Activated naive CD4-positive, alpha-beta T cell (primary cell): Measurements from ENCODE around the gene STK10.

Experiments used
- DNase-seq, 4 experiments: peaks; one replicate each; lab custom pipeline; 2025; lab: John Stamatoyannopoulos, UW

The STK10 gene

DNA sequence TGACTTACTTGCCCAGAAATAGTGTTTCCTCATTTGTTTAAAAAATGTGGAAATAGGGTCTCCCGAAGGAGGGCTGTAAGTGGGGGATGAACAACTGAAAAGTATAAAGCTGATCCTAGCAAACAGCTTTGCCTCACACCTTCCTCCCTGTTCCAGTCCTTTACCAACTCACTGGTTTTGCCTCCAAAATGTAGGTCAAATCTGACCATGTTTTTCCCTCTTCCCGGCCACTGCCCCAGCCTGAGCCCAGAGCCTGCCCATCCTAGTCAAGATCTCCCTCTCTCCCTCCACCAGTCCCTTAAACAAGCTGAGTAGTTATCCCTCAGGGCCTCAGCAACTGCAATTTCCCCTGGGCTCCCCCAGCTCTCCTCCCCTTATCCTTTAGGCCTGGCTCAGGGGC is 99.2 kb downstream of the STK10 start:
- DNase-seq: no peak

DNA sequence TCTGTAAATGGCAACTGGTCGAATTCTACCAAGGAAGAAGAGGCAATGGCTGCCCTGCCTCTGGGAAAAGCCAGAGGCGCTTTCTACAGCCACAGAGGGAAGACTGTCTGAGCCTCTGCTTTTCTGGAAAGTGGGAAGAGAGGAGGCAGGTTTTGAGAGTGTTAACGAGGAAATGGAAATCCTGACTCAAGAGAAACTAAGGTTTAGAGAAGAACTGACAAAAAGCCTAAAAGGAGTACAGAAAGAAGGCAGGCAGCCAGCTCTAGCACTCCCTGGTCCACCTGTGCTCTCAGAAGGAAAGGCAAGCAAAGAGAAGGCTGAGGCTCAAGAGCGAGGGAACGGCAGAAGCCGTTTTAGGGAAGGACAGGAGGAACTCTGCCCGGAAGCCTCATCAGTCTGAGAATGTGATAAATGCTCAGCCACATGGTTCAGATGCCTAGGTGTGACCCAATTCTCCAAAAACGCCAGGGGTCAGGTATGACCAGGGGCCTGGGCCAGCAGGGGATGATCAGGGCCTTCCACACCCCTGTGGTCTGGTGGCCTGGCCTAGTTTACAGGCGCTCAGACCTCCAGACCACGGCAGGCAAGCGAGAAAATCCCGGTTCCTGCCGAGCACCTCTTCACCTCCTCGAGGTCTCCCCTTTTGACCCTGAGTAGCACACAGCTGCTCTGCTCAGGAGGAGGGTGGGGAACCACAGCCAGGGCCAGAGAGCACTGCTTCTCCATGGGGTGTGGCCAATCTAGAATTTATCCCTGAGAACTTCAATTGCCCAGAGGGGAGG is 101.6 kb downstream of the STK10 start:
- no peak for DNase-seq

DNA sequence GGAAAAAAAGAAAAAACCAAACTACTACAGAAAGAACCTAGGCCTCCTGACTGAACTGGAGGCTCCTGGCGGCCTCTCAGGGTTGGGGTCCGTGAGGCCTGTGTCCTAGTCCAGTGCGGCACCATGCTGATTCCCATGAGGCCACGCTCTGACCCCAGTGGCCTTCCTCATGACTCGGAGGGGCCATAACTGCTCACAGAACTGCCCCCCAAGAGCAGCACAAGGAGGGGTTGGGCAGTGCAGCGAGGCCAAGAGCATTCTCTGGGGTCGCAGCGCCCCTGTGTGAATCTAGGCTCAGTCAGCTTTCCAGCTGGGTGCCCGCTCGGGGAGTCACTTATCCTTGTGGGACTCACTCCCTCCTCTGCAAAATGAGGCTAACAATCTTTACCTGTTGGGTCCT is 102.3 kb downstream of the STK10 start:
- DNase-seq: no peak

DNA sequence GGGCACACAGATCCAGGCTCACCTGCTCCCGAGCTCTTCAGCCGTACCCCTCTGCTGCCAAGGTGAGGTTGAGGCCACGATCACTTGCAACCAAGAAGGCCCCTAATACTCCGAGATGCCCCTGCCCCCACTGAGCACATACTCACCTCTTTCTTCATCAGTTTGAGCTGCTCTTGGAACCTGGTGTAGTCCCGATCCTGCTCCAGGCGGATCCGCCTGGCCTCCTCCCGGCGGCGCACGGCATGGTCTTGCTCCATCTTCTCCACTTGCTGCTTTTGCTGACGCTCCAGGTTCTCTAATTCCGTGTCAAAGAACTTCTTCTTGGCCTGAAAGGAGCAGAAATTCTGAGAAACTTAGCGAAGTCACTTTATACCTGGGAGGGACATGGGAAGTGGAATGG is 105.8 kb downstream of the STK10 start:
- DNase-seq: no peak

DNA sequence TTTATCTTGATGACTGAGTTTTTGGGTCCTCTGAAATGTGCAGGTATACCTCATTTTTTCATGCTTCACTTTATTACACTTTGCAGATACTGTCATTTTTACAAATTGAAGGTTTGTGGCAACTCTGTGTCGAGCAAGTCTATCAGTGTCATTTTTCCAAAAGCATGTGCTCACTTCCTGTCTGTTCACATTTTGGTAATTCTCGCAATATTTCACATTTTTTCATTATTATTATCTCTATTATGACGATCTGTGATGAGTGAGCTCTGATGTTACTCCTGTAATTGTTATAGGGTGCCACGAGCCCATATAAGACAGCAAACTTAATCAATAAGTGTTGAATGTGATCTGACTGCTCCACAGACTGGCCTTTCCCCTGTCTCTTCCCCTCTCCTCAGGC is 108.1 kb downstream of the STK10 start:
- DNase-seq: no peak

DNA sequence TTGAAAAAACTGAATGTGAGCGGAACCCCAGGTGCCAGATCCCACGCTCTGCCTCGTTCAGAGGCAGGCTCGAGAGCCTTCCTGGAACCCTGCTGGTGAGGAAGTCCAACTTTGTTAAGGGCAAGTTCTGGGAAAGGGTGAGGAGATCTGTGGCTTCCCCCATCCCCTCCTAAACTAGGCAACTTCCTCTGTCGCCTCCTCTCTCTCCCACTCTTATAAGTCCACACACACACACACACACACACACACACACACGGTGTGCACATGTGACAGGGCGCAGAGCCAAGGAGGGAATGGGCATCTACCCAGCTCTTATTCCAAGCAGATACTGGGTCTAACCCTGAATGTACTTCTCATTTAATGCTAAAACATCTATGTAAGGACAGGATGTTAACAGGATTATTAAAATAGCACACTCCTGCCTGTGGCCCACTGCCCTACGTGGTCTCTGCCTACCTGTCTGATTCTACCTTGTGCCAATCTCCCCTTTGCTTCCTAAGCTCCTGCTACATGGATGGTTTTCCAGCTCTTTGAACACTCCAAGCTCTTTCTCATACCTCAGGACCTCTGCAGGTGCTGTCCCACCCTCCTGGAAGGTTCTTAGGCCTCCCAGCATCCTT is 109.2 kb downstream of the STK10 start:
- DNase-seq: no peak

DNA sequence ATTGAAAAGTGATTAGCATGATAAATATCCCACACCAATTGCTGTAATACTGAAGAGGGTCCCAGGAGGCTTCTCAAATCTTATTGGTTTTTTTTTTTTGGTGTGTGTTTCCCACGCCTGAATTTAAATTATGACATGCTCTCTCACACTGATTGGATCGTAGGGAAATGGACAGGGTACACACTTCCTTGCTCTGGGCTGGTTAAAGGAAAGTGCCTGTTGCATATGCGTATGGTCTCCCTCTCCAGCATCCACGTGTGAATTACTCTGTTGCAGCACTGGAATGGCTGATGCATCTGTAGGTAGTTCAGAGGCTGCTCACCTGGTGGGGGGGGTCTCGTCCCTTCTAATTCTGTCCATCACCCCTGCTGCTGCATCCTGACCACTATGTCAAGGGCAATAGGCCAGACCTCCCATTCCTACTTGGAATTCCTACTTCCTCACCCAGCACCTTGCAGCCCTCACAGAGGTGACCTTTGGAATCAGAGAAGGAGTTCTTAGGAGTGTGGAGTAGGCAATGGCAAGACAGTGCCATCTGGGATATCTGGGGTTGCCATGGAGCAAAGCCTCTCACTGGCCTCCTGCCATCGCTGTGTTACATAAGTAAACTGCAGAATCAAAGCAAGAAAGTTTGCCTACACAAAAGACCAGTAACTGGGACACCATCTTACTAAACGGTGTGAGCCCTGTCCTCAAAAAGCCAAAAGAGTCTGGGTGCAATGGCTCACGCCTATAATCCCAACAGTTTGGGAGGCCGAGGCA is 110.2 kb downstream of the STK10 start:
- DNase-seq: no peak

DNA sequence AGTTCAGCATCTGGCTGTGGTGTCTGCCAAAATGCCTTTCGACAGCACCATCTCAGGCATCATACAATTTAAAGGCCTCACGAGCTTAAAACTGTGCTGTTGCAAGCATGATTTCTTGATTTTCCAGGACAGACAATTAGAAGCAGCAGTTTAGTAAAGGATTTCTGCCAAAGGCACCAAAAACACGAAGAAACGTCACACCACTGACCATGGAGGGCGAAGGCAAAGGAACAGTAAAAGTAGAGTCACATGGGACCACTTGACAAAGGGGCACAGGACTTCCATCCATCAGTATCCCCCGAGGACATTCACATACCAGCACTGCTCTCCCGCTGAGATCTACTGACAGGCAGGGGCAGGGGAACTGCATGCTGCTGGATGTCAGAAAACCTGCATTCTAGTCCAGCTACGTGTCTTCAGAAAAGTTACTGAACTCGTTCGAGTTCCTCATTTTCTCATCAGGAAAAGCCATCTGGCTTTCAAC is 111.2 kb downstream of the STK10 start:
- no peak for DNase-seq

DNA sequence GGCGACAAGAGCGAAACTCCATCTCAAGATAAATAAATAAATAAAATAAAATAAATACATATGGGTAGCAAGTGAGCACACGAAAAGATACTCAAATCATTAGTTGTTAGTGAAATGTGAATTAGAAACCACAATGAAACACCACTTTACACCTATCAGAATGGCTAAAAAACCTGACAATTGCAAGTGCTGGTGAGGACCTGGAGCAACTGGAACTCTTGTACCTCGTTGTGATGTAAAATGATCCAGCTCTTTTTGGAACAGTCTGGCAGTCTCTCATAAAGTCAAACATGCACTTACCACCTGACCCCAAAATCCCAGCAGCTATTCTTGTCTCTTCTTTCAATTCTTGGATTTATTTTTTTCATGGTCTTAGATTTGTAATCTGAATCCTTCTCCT is 112.4 kb downstream of the STK10 start:
- DNase-seq: no peak

DNA sequence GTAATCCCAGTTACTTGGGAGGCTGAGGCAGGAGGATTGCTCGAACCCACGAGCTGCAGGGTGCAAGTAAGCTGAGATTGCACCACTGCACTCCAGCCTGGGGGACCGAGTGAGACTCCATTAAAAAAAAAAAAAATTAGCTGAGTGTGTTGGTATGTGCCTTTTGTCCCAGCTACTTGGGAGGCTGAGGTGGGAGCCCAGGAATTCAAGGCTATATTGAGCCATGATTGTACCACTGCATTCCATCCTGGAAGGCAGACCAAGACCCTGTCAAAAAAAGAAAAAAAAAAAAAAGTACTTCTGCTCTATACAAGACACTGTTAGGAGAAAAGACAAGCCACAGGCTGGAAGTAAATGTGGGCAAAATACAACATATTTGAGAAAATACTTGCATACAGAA is 113.1 kb downstream of the STK10 start:
- DNase-seq: no peak

DNA sequence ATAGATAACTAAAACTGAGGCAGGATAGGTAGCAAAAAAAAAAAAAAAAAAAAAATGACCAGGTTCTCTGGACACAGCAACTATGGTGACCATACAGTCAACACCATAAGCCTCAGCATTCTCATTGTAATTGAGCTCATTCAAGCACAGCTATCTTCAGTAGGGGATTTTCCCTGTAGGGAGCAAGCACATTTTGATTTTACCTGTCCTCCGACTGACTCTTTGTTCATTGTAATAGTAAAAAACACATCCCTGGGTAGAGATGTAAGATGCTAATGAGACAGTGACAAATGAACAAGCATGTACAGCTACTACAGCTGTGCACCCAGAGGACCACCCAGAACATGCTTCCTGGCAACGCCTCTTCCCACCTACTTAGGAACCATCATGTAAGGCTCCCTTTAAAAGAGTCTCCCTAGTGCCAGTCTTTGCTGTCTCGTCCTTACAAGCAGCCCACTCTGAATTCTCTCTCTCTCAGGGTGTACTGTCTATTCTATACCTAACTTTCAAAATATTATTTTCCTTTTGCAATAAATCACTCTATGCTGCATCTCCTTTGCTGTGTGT is 116.6 kb downstream of the STK10 start:
- DNase-seq: no peak

DNA sequence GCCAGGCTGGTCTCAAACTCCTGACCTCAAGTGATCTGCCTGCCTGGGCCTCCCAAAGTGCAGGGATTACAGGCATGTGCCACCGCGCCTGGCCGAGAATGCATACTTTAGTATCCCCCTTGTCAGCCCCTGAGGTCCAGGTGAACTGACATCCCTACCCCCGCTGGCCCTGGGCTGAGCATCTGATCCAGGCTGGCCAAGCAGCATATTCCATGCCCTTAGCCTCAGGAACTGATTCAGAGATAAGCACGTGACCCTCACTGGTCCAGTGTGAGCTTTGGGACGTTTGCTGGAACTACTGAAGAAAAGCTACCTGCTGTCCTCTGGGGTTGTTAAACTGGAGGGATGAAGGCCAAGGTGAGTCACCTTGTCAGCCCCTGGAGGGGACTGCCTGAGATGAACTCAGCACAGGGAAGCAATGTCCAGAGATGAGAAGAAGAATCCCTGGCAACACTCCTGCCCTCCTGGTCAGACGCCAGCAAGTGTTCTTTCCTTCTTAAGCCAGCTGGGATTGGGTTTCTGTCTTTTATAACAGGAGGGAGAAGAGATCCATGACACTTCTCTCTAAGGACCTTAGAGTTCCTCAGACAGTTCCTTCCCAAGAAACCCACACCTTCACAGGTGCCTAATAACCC is 122.5 kb downstream of the STK10 start:
- DNase-seq: no peak

DNA sequence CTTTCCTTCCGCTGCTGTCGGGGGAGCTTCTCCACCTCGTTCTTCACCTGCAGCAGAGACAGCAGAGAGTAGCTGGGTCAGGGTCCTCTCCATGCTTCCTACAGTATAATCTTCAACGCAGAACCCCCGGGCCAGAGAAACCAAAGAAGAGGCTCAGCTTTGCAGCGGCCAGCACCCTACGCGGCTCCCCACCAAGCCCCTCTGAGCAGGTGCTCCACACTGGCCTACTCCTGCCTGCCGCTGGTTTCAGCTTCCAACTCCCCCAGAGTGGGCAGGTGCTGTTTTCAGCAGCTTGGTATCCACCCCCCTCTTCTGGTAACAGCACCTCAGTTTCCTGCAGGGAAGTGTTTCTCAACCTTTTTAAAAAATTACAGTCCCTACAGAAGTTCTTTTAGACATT is 123.3 kb downstream of the STK10 start:
- no peak for DNase-seq

DNA sequence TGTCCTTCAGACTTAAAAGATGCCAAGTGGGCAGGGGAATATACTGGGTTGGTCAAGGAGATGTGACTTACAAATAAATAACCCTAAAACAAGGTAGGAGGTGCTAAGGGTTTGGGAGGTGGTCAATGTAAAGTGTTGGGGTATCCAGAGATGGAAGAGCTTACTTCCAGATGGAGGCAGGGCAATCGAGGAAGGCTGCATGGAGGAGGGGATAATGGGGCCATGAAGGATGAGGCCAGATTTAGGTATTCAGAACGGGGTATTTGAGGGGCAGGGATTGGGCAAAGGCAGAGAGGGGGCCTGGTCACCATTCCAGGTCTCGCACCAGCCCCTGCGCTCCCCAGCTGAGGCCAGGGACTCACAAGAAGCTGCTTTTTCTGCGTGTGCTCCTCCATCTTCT is 123.7 kb downstream of the STK10 start:
- no peak for DNase-seq

DNA sequence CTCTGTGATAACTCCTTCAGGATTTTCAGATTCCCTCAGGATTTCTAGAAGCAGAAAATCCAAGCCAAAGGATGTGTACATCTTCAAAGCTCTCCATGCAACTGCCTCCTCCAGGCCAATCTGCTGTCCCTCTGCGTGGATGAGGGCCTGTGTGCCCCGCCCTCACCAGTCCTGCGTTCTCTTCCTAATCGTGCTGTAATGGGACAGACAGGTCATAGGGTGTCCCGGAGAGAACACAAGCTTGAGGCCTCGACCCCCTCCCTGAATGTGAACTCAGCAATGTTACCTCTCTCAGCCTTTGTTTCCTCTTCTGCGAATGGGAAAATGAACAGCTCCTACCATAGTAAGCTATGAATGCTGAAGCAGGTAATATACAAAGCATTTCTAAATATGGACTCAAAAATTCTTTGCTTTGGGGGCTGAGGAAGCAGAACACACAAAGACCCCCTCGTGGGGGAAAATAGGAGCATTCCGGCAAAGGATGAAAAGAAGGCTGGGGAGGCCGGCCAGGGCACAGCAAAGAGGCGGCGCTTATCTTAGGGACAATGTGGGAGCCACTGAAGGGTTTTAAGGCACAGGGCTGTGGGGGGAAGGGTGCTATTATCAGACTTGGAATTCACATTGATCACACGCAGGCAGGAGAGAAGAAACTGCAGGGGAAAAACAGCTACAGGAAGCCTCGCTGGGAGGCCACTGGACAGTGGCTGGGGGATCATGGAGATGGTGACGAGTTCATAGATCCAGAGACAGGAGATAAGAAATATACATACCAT is 124.4 kb downstream of the STK10 start:
- no peak for DNase-seq

DNA sequence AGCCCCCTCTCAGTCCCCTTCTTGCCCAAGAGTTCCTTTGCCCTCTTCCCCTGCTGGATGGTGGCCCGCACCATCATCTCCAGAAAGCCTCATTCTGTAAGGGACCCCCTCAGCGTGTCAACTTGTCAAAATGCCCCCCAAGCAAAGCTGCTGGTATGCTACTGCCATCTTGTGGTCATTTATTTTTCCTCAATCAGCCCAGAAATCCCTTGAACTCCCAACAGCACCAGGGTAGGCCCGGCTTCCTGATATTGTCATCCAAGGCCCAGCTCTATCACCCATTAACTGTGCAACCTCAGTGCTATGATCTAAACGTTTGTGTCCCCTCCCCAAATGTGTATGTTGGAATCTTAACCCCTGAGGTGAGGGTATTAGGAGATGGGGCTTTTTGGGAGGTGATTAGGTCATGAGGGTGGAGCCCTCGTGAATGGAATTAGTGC is 128.3 kb downstream of the STK10 start:
- DNase-seq: no peak

DNA sequence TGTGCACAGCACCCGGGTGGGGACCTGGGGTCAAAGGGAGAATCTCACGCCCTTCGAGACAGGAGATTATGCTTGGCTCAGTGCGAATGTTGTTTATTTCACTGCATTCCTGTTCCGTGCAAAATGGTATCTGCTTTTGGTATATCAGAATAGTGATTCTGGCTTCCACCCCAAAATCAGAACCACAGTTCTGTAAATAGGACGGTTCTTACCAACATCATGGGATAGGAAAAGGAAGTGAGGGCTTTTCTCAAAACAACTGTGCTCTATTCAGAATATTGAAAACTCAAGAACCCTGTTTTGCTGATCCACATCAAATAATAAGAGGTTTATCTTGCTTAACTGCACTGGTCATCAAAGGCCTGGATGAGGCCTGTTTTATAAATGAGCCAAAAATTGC is 129.9 kb downstream of the STK10 start:
- DNase-seq: no peak

DNA sequence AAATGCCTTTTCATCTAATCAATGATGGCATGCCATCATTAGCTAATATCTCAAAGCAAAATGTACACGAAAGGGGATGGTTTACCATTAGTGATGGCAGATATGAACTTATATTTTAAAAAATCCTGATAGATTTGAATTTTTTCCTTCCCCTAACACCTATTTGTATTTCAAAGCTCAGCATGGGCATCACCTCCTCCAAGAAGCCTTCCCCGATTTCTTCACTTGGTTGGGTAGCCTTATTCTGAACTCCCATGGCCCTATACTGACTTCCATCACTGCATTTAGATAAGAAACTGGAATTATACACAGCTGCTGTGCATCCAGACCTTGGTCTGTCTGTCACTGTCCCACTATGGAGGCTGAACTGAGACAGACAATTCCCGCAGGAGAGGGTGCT is 132.0 kb downstream of the STK10 start:
- no peak for DNase-seq

DNA sequence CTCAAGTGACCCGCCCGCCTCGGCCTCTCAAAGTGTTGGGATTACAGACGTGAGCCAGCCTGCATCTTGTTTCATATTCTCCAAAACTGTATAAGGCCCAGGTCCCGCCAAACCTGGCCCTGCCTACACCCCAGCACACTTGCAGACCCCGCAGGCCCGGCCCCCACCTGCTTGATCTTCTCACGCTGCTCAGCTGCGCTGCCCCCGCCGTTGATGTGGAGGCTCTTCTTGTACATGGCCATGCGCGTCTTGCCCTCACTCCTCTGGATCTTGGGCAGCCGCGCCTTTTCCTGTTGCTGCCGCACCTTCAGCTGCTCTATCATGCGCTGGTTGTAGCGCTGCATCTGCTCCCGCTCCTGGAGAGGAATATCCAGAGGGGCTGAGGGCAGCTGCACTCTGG is 132.6 kb downstream of the STK10 start:
- no peak for DNase-seq

DNA sequence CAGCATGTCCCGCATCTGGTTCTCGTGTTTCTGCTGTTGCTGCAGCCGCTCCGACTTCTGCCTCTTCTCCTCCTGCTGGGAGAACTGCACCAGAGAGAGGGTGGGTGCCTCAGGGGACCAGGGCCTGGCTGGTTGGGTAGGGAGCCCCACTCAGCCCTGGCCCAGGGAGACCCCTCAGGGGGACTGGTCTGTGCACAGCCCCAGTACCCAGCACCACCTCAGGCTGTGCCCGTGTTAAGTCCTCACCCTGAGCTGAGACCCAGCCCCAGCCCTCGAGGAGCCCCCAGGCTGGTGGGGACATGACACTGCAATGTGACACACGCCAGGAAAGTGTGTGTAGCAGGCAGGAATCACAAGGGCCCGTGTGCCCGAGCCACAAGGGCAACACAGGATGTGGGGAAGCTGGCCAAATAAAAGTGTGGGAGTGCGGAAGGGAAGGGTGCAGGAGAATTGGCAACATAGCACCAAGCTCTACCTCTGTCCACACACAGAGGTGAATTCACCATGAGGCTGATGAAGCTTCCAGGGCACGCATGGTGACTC is 133.3 kb downstream of the STK10 start:
- DNase-seq: no peak
